Neutrophil (primary cell): Measurements from ENCODE around the gene ARSB.

ENCODE experiments used
- H3K27ac ChIP-seq: fragments of 200-600 bp; sonication (generic); 2 replicates; pipeline ENCODE4 v1.5.1; 2016; ENCODE audit warnings: mild to moderate bottlenecking, moderate library complexity
- H3K27me3 ChIP-seq: fragments of 200-600 bp; sonication (generic); 2 replicates; pipeline ENCODE4 v1.6.0; 2016; ENCODE audit warnings: mild to moderate bottlenecking
- H3K36me3 ChIP-seq: fragments of 200-600 bp; sonication (generic); 2 replicates; pipeline ENCODE4 v1.5.1; 2017
- H3K4me1 ChIP-seq, 2 experiments: fragments of 200-600 bp in 1 of 2; sonication (generic) in 1 of 2; 1 replicate in 1 of 2; 2 replicates in 1 of 2; pipeline versions ENCODE4 v1.5.1 to v1.6.1; 2013 to 2016; ENCODE audit warnings: low read depth in 1 of 2, low read length in 1 of 2, mild to moderate bottlenecking in 1 of 2, moderate library complexity in 1 of 2; ENCODE audit not compliant: control insufficient read depth in 1 of 2, insufficient read depth in 1 of 2
- H3K4me3 ChIP-seq, 2 experiments: fragments of 200-600 bp in 1 of 2; sonication (generic) in 1 of 2; 1 replicate in 1 of 2; 2 replicates in 1 of 2; pipeline ENCODE4 v1.5.1; 2013 to 2016; ENCODE audit warnings: low read depth in 1 of 2, low read length in 1 of 2, mild to moderate bottlenecking in 1 of 2, moderate library complexity in 1 of 2
- H3K9me3 ChIP-seq: fragments of 200-600 bp; sonication (generic); 2 replicates; pipeline ENCODE4 v1.5.1; 2016
- CTCF ChIP-seq: fragments of 200-600 bp; sonication (generic); IDR thresholded peaks from 2 replicates; pipeline ENCODE4 v1.5.1; 2016; ENCODE audit warnings: antibody characterized with exemption

ARSB gene

GRCh38 chr5:78803353-78803752 lies 181.8 kb downstream of the ARSB start:
- H3K27ac ChIP-seq = no peak overlapping the region
- H3K27me3 ChIP-seq = no peaks in the 10 kb centered on the region
- TF ChIP-seq CTCF = no peak
- H3K36me3 ChIP-seq = no peaks in the 10 kb centered on the region
- no peaks in the 10 kb centered on the region for H3K9me3 ChIP-seq
- H3K4me3 ChIP-seq = no peak overlapping the region
- H3K4me1 ChIP-seq = no peaks in the 10 kb centered on the region

- H3K9me3 ChIP-seq = no peaks in the 10 kb centered on the region
- no peaks in the 10 kb centered on the region for H3K36me3 ChIP-seq
- no peak overlapping the region for H3K4me3 ChIP-seq
- no peaks in the 10 kb centered on the region for H3K4me1 ChIP-seq
- TF ChIP-seq CTCF = no peak
- no peak overlapping the region for H3K27ac ChIP-seq
- H3K27me3 ChIP-seq = no peaks in the 10 kb centered on the region
These were observed 183.7 kb downstream of the ARSB start for GRCh38 chr5:78801413-78801812.

GRCh38 chr5:78799266-78800017 lies 185.7 kb downstream of the ARSB start:
- Histone ChIP-seq H3K4me3 (no peak overlapping the region), H3K27ac (no peak overlapping the region)
- TF ChIP-seq CTCF = no peak

GRCh38 chr5:78798673-78799029 lies 186.5 kb downstream of the ARSB start:
- H3K27me3 ChIP-seq = no peaks in the 10 kb centered on the region
- TF ChIP-seq CTCF = no peak
- no peaks in the 10 kb centered on the region for H3K9me3 ChIP-seq
- H3K36me3 ChIP-seq = no peaks in the 10 kb centered on the region
- H3K27ac ChIP-seq = no peak overlapping the region
- H3K4me1 ChIP-seq = no peaks in the 10 kb centered on the region
- no peak overlapping the region for H3K4me3 ChIP-seq

More at GRCh38 chr5:78799266-78800017, 185.7 kb downstream of the ARSB start:
- no peaks in the 10 kb centered on the region for H3K9me3 ChIP-seq
- H3K36me3 ChIP-seq = no peaks in the 10 kb centered on the region
- no peaks in the 10 kb centered on the region for H3K27me3 ChIP-seq
- no peaks in the 10 kb centered on the region for H3K4me1 ChIP-seq

- no peaks in the 10 kb centered on the region for H3K4me1 ChIP-seq
- H3K27ac ChIP-seq = no peak overlapping the region
- TF ChIP-seq CTCF = no peak
- no peaks in the 10 kb centered on the region for H3K9me3 ChIP-seq
- H3K4me3 ChIP-seq = no peak overlapping the region
- H3K36me3 ChIP-seq = no peaks in the 10 kb centered on the region
- H3K27me3 ChIP-seq = no peaks in the 10 kb centered on the region
These were observed 187.0 kb downstream of the ARSB start for GRCh38 chr5:78797936-78798672.
